Measurements from ENCODE around the gene JAKMIP2.

GRCh38 chr5:147558826-147559225, 223.7 kb downstream of the JAKMIP2 start:
- TF ChIP-seq YY1 (IDR thresholded peaks at IDR 0.05; ENCODE audit: low read depth) = no peak
- no peak for TF ChIP-seq CEBPB (IDR thresholded peaks at IDR 0.05)
- no peak for TF ChIP-seq EGR1 (IDR thresholded peaks at IDR 0.05)
- no peak for TF ChIP-seq NFIC (IDR thresholded peaks at IDR 0.05)
- TF ChIP-seq TAF1 (IDR thresholded peaks at IDR 0.05; ENCODE audit: low read depth) = no peak
- TF ChIP-seq EP300 (IDR thresholded peaks at IDR 0.05; ENCODE audit: borderline replicate concordance) = no peak
- TF ChIP-seq REST (IDR thresholded peaks at IDR 0.05; ENCODE audit: low read depth) = no peak
- no peak for TF ChIP-seq FOXM1 (IDR thresholded peaks at IDR 0.05; ENCODE audit: borderline replicate concordance, low read depth)
- no peak for TF ChIP-seq TCF12 (IDR thresholded peaks at IDR 0.05; ENCODE audit: low read depth)
- no peak for TF ChIP-seq CREB1 (IDR thresholded peaks at IDR 0.05; ENCODE audit: low read depth)
- TF ChIP-seq ZBTB7A (IDR thresholded peaks at IDR 0.05; ENCODE audit: low read depth) = no peak

Measured in Ishikawa (cell line).